ENCODE measurements around the gene KCNA3. TPM values are rescaled to one million over a fixed set of nuclear protein-coding genes. Genes with fewer than 3 reads are reported as not detected.

The KCNA3 gene
- polyA plus RNA-seq, 3 donors: 0.09 to 0.17 (median 0.13) TPM

GRCh38 chr1:110627764-110628163 is 47.0 kb downstream of the KCNA3 start:
- no peak for DNase-seq (ENCODE audit: extremely low read depth in 1 of 11, low read depth in 9 of 11, low spot score in 4 of 11)

GRCh38 chr1:110626889-110627288 is 47.9 kb downstream of the KCNA3 start:
- DNase-seq (ENCODE audit: extremely low read depth in 1 of 11, low read depth in 9 of 11, low spot score in 4 of 11): no peak

Other genes starting within 250 kb of the KCNA3 start
- gene PROK1, start 223.8 kb downstream of the KCNA3 start, polyA plus RNA-seq (ENCODE audit: insufficient read length in 3 of 3): under 1 TPM in 2 of 3 donors, not detected in 1; 0.07 to 0.12 TPM
- gene KCNA10, start 155.8 kb downstream of the KCNA3 start, polyA plus RNA-seq (ENCODE audit: insufficient read length in 3 of 3): not detected
- under 1 TPM; 0.36 to 0.47 (median 0.36) TPM for gene KCNA2, start 68.6 kb downstream of the KCNA3 start, polyA plus RNA-seq (ENCODE audit: insufficient read length in 3 of 3)
- gene CD53, start 198.2 kb upstream of the KCNA3 start, polyA plus RNA-seq (ENCODE audit: insufficient read length in 3 of 3): 1 to 10 TPM; 5.2 to 7.9 (median 5.7) TPM